RWPE1 (cell line): ENCODE measurements around the gene LIFR.
A peak's percentile ranks its signal among the peaks of the same experiment; 100 is the strongest.

ENCODE experiments used
- CTCF ChIA-PET: fragments of 350-600 bp; sonication (Branson Sonifier 250); formaldehyde crosslinking; extraction: SDS; loops from one replicate; lab custom pipeline; 2021; lab: Yijun Ruan, JAX
- POLR2A ChIA-PET: fragments of 400-600 bp; formaldehyde crosslinking; extraction: SDS; loops from one replicate; lab custom pipeline; 2020; ENCODE audit warnings: antibody characterized with exemption; ENCODE audit not compliant: low non-redundant PET; lab: Yijun Ruan, JAX
- DNase-seq: peaks from one replicate; pipeline ENCODE4 v3.0.0; 2012; ENCODE audit warnings: low spot score
- H3K27ac ChIP-seq: fragments of 450-650 bp; 2 replicates; pipeline ENCODE4 v1.5.1; 2017
- CTCF ChIP-seq: fragments of 450-650 bp; conservative IDR thresholded peaks from 2 replicates; pipeline ENCODE4 v1.5.1; 2017; ENCODE audit warnings: low read depth, mild to moderate bottlenecking

LIFR gene

DNA sequence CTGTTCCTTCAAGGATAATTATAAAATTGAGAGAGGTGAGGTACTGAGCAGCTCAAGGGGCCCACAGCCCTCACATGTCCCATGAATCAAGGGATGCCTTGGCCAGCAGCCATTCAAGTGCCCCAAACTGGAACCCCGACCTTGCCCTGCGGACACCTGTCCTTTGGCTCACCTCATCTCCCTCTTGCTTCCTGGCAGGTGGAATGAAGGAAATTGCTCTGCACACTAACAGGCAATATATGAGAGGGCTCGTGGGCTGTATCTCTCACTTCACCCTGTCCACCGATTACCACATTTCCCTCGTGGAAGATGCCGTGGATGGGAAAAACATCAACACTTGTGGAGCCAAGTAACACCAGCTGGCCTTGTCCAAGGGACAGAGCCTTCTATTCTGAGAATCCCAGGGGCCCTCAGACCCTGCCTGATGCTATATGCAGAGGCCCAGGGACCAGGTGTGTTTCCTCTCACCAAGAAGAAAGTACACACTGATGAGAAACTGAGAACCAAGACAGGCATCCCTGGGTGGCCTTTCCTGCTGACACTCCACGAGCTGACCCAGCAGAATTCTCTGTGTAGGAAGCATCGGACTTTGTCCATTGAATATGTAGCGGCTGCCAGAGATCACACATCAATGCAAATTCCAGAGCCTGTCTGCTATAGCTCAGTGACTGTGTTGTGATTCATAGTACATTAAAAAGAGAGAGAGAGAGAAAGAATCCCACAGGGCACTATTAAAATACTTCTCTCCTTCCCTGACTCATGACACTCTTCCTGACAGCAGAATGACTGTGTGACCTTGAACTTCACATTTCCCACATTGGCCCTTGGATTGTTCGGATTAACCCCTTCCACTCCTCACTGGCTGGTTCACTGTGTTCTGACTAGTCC, 92.6 kb downstream of the LIFR start:
- peak; percentile 84 for DNase-seq
- ChIA-PET CTCF (interaction anchor here (0.6 to 1.6 kb wide), 3 partner anchors 22 to 346 kb away, joined by 3 to 5 read pairs (median 4); no protein-coding TSS in a partner anchor), POLR2A (interaction anchor here (0.5 kb wide), 1 partner anchor 23 kb away, joined by 3 read pairs; no protein-coding TSS in a partner anchor)
- TF ChIP-seq CTCF, result no peak
- peak overlapping the region; percentile 69 for H3K27ac ChIP-seq

- POLR2A ChIA-PET, result interaction anchor here (0.5 kb wide), 1 partner anchor 22 kb away, joined by 3 read pairs; no protein-coding TSS in a partner anchor
- DNase-seq, result peak; percentile 13
- TF ChIP-seq CTCF, result no peak
- CTCF ChIA-PET, result no interaction called here
- peak overlapping the region; percentile 69; the same call in 1 of the 2 replicates for H3K27ac ChIP-seq
These were observed 93.3 kb downstream of the LIFR start for GRCh38 chr5:38462976-38463633.

- ChIA-PET POLR2A (no interaction called here), CTCF (interaction anchor here (1.0 kb wide), 1 partner anchor 17 kb away, joined by 3 read pairs; no protein-coding TSS in a partner anchor)
- no peak for TF ChIP-seq CTCF
- DNase-seq, result no peak
- no peak overlapping the region for H3K27ac ChIP-seq
These were observed 98.3 kb downstream of the LIFR start for GRCh38 chr5:38458174-38458573.

- H3K27ac ChIP-seq, result peak overlapping the region; percentile 48; the same call in 1 of the 2 replicates
- CTCF ChIA-PET, result interaction anchor here (1.0 to 2.0 kb wide), 2 partner anchors 15 to 353 kb away, joined by 4 to 7 read pairs; no protein-coding TSS in a partner anchor
- DNase-seq, result peak; percentile 59
- POLR2A ChIA-PET, result no interaction called here
- TF ChIP-seq CTCF, result no peak
These were observed 99.6 kb downstream of the LIFR start for GRCh38 chr5:38456657-38457399.

DNA sequence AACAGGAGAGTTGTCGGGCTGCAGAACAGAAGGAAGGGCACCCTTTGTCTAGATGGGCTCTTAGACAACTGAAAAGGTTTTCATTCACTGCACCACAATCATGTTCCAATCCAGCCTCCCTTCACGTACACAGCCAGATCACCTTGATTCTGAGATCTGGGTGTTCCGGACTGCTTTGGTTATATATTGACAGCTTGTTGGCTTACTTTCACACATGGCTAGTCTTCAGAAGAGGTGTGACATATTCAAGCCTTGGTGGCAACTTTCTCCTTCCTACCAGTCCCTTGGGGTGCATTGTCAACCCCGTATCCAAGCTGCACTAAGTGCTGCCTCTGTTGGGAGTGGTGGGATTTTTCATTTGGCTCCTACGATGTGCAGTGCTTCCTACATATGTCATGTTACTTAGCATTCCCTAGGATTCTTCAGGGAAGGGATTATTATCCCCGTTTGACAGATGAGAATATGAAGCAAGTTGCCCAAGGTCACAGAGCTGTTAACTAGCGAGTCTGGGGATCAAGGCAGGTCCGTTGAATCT, 100.6 kb downstream of the LIFR start:
- peak overlapping the region; percentile 51; the same call in 1 of the 2 replicates for H3K27ac ChIP-seq
- DNase-seq, result no peak
- no peak for TF ChIP-seq CTCF
- ChIA-PET POLR2A (no interaction called here), CTCF (interaction anchor here (1.0 to 2.0 kb wide), 2 partner anchors 14 to 354 kb away, joined by 4 to 7 read pairs; no protein-coding TSS in a partner anchor)
